Trophoblast cell (in vitro differentiated cells and primary cell): ENCODE results near the gene CILP2.
A peak's percentile ranks its signal among the peaks of the same experiment; 100 is the strongest.

Experiments used
- DNase-seq, 2 donors: peaks; one replicate each; pipeline ENCODE4 v3.0.0-alpha.2; 2016
- H2AFZ ChIP-seq: 2 replicates; pipeline ENCODE4 v1.6.1; 2013; ENCODE audit warnings: low read length, moderate library complexity, mild to moderate bottlenecking; ENCODE audit not compliant: insufficient read depth, poor library complexity
- H2AK5ac ChIP-seq: 2 replicates; pipeline ENCODE4 v1.6.1; 2013; ENCODE audit warnings: mild to moderate bottlenecking, low read length
- H2BK120ac ChIP-seq: 2 replicates; pipeline ENCODE4 v1.6.1; 2013; ENCODE audit warnings: low read length, mild to moderate bottlenecking, moderate library complexity; ENCODE audit not compliant: insufficient read depth, poor library complexity
- H2BK12ac ChIP-seq: 2 replicates; pipeline ENCODE4 v1.6.1; 2013; ENCODE audit warnings: mild to moderate bottlenecking, low read length, moderate library complexity
- H2BK5ac ChIP-seq: 2 replicates; pipeline ENCODE4 v1.6.1; 2013; ENCODE audit warnings: low read length, low read depth, moderate library complexity, mild to moderate bottlenecking; ENCODE audit not compliant: poor library complexity
- H3K14ac ChIP-seq: 2 replicates; pipeline ENCODE4 v1.6.1; 2013; ENCODE audit warnings: mild to moderate bottlenecking, low read length
- H3K18ac ChIP-seq: 2 replicates; pipeline ENCODE4 v1.6.1; 2013; ENCODE audit warnings: mild to moderate bottlenecking, low read length
- H3K23ac ChIP-seq: 2 replicates; pipeline ENCODE4 v1.6.1; 2013; ENCODE audit warnings: low read length
- H3K27ac ChIP-seq: 2 replicates; pipeline ENCODE4 v1.5.1; 2013; ENCODE audit warnings: low read depth, mild to moderate bottlenecking, inconsistent platforms, low read length, moderate library complexity
- H3K27me3 ChIP-seq: 2 replicates; pipeline ENCODE4 v1.6.1; 2013; ENCODE audit warnings: inconsistent platforms, mild to moderate bottlenecking, low read length, moderate library complexity; ENCODE audit not compliant: insufficient read depth
- H3K36me3 ChIP-seq, 2 experiments: 1 replicate in 1 of 2; 2 replicates in 1 of 2; pipeline ENCODE4 v1.6.1; 2013; ENCODE audit warnings: low read length in 2 of 2, mild to moderate bottlenecking in 2 of 2, moderate library complexity in 1 of 2; ENCODE audit not compliant: insufficient read depth in 2 of 2, control insufficient read depth in 1 of 2
- H3K4ac ChIP-seq: 2 replicates; pipeline ENCODE4 v1.6.1; 2013; ENCODE audit warnings: low read depth, mild to moderate bottlenecking, low read length, moderate library complexity
- H3K4me1 ChIP-seq, 2 experiments: 1 replicate in 1 of 2; 2 replicates in 1 of 2; pipeline ENCODE4 v1.6.1; 2013; ENCODE audit warnings: low read length in 2 of 2, mild to moderate bottlenecking in 2 of 2, moderate library complexity in 1 of 2; ENCODE audit not compliant: insufficient read depth in 2 of 2, control insufficient read depth in 1 of 2
- H3K4me2 ChIP-seq: 2 replicates; pipeline ENCODE4 v1.6.1; 2013; ENCODE audit warnings: inconsistent platforms, mild to moderate bottlenecking, low read length, moderate library complexity
- H3K4me3 ChIP-seq: 2 replicates; pipeline ENCODE4 v1.5.1; 2013; ENCODE audit warnings: mild to moderate bottlenecking, low read depth, low read length, inconsistent platforms
- H3K79me1 ChIP-seq: one replicate; pipeline ENCODE4 v1.6.1; 2013; ENCODE audit warnings: low read length
- H3K79me2 ChIP-seq: 2 replicates; pipeline ENCODE4 v1.6.1; 2013; ENCODE audit warnings: low read length, mild to moderate bottlenecking; ENCODE audit not compliant: control insufficient read depth, insufficient read depth, poor library complexity
- H3K9ac ChIP-seq: 2 replicates; pipeline ENCODE4 v1.6.1; 2013; ENCODE audit warnings: mild to moderate bottlenecking, low read length
- H3K9me3 ChIP-seq: 2 replicates; pipeline ENCODE4 v1.6.1; 2013; ENCODE audit warnings: low read depth, mild to moderate bottlenecking, control low read depth, inconsistent platforms, low read length; ENCODE audit not compliant: insufficient read depth
- H4K12ac ChIP-seq: 2 replicates; pipeline ENCODE4 v1.6.1; 2013; ENCODE audit warnings: low read depth, mild to moderate bottlenecking, low read length, moderate library complexity
- H4K8ac ChIP-seq: 2 replicates; pipeline ENCODE4 v1.6.1; 2013; ENCODE audit warnings: low read depth, mild to moderate bottlenecking, low read length, moderate library complexity
- H4K91ac ChIP-seq: one replicate; pipeline ENCODE4 v1.6.1; 2013; ENCODE audit warnings: low read depth, mild to moderate bottlenecking, low read length, moderate library complexity
- WGBS: extraction: QIAGEN DNeasy Blood & Tissue Kit; methylation state at CpG from one replicate; pipeline ENCODE4 v1.1.7; 2013; ENCODE audit warnings: missing lambda C conversion rate; ENCODE audit not compliant: insufficient read length, insufficient coverage; ENCODE audit errors: extremely low coverage; 5-methylcytosine and 5-hydroxymethylcytosine counted together

Gene CILP2

DNA sequence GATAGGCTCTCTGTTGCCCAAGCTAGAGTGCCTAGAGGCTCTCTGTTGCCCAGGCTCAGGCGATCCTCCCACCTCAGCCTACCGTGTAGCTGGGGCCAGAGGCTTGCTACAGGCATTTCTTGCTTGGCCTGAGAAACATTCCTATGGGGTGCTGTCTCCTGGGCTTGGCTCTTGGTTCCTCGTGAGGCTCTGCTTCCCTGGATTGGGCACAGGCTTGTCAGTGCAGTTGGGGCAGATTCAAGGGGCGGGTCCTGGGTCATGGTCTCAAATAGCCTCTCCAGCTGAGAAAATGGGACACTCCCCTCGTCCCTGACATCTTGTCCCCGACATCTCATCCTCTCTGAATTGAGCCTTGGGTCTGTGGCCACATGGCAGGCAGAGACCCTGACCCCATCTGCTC lies 27.6 kb upstream of the CILP2 start:
- Histone ChIP-seq H3K18ac (no peak overlapping the region), H4K12ac (no peak overlapping the region), H3K36me3 (peaks cover 27 to 31% of the 10 kb centered on the region in 2 experiments), H2BK120ac (no peak overlapping the region), H3K27ac (no peak overlapping the region), H4K8ac (no peak overlapping the region), H3K14ac (no peak overlapping the region), H3K4me2 (no peak overlapping the region), H3K27me3 (no peaks in the 10 kb centered on the region), H3K79me2 (no peaks in the 10 kb centered on the region), H3K9me3 (peaks cover 10% of the 10 kb centered on the region), H2AK5ac (no peak overlapping the region), H2BK12ac (no peak overlapping the region), H3K23ac (no peak overlapping the region), H3K4me3 (peak overlapping the region; percentile 23), H2BK5ac (no peak overlapping the region), H2AFZ (no peak overlapping the region), H4K91ac (no peak overlapping the region), H3K4me1 (peaks cover 2 to 3% of the 10 kb centered on the region in 2 experiments), H3K4ac (no peak overlapping the region), H3K79me1 (no peaks in the 10 kb centered on the region), H3K9ac (no peak overlapping the region)
- WGBS = no CpG with 5 or more reads among the region's 6 CpGs
- peak; percentile 32 to 37 for DNase-seq

GRCh38 chr19:19513682-19514081 lies 24.4 kb upstream of the CILP2 start:
- Histone ChIP-seq H4K8ac (no peak overlapping the region), H2BK12ac (no peak overlapping the region)
- no peak for DNase-seq

DNA sequence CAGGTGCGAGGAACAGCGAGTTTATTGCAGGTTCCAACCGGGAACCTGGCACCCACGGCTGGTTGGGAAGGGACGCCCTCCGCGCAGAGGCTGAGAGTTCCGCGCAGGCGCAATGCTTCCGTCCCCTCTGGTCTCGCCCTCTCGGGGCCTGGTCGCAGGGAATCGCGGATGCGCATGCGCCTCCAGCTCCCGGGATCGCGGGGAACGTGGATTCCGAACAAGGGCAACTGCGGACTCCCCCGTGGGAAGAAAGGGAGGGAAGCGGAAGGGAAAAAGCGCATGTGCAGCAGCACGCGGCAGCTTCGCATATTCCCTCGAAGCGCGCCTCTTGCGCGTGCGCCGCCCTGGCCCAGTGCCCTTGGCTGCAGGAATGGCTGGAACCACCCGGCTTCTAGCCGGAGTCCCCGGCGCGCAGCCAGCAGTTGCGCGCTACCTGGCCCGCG lies 23.8 kb upstream of the CILP2 start:
- peak; percentile 10 to 69 for DNase-seq
- H2AK5ac ChIP-seq = no peak overlapping the region
- no peak overlapping the region for H3K9ac ChIP-seq
- no peak overlapping the region for H3K14ac ChIP-seq
- no peaks in the 10 kb centered on the region for H3K27me3 ChIP-seq
- H3K23ac ChIP-seq = no peak overlapping the region
- H3K36me3 ChIP-seq = peaks cover 10% of the 10 kb centered on the region in 2 experiments
- no peak overlapping the region for H3K4me2 ChIP-seq
- H4K91ac ChIP-seq = no peak overlapping the region
- H2BK120ac ChIP-seq = no peak overlapping the region
- no peak overlapping the region for H2BK12ac ChIP-seq
- no peak overlapping the region for H2AFZ ChIP-seq
- H3K4me1 ChIP-seq = peaks cover 5 to 6% of the 10 kb centered on the region in 2 experiments
- H4K8ac ChIP-seq = no peak overlapping the region
- peaks cover 10% of the 10 kb centered on the region for H3K9me3 ChIP-seq
- WGBS = no CpG with 5 or more reads among the region's 46 CpGs
- peaks cover 8% of the 10 kb centered on the region for H3K79me2 ChIP-seq
- no peak overlapping the region for H3K18ac ChIP-seq
- H2BK5ac ChIP-seq = no peak overlapping the region
- H3K4ac ChIP-seq = no peak overlapping the region
- no peak overlapping the region for H3K27ac ChIP-seq
- no peak overlapping the region for H3K4me3 ChIP-seq
- peaks cover 10% of the 10 kb centered on the region for H3K79me1 ChIP-seq
- no peak overlapping the region for H4K12ac ChIP-seq

More at GRCh38 chr19:19513682-19514081, 24.4 kb upstream of the CILP2 start:
- H2AFZ ChIP-seq = no peak overlapping the region
- H3K9me3 ChIP-seq = peaks cover 10% of the 10 kb centered on the region
- peaks cover 10% of the 10 kb centered on the region for H3K79me1 ChIP-seq
- H4K91ac ChIP-seq = no peak overlapping the region
- no peak overlapping the region for H3K4ac ChIP-seq
- H3K27me3 ChIP-seq = no peaks in the 10 kb centered on the region
- WGBS = no CpG with 5 or more reads among the region's 17 CpGs
- H3K79me2 ChIP-seq = peaks cover 8% of the 10 kb centered on the region
- H3K9ac ChIP-seq = no peak overlapping the region
- no peak overlapping the region for H3K4me2 ChIP-seq
- H3K4me3 ChIP-seq = no peak overlapping the region
- no peak overlapping the region for H3K27ac ChIP-seq
- H3K36me3 ChIP-seq = peaks cover 7% of the 10 kb centered on the region in 2 experiments
- no peak overlapping the region for H3K18ac ChIP-seq
- no peak overlapping the region for H3K23ac ChIP-seq
- H3K4me1 ChIP-seq = peaks cover 5 to 6% of the 10 kb centered on the region in 2 experiments
- H2AK5ac ChIP-seq = no peak overlapping the region
- H4K12ac ChIP-seq = no peak overlapping the region
- H2BK120ac ChIP-seq = no peak overlapping the region
- no peak overlapping the region for H3K14ac ChIP-seq
- H2BK5ac ChIP-seq = no peak overlapping the region

DNA sequence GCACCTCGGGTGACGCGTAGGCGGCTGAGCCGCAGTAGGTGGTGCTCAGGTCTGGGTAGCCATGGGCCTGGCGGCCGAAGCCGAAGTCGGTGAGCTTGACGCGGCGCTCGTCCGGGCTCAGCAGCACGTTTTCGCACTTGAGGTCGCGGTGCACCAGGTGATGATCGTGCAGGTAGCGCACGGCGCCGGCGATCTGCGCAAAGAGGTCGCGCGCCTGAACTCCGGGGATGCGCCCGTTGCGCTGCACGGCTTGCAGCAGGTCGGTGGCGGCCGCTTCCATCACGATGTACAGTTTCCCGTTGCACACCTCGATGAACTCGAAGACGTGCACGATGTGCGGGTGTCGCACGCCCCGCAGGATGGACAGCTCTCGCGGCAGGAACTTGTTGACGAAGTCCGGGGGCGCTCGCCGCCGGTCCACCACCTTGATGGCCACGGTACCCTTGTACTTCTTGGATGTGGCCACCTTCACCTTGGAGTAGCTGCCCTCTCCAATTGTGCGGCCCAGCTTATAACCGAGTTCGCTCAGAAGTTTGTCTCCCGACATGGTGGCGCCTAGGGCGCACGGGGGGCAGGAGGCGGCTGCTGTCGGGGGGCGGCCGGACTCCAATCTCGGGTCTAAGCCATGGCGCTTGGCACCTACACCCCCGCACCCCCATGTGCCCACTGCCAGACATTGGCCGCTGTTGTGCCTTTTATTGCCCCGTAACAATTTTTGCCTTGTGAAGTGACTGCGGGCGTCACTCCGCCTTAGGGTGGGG lies 23.0 kb upstream of the CILP2 start, which contains the start of gene TSSK6:
Gene TSSK6, minus strand, starts transcription at position 668 of the 761 bp plus-strand sequence. Its CDS starts 121 bp downstream, at position 547.
- no CpG with 5 or more reads among the region's 74 CpGs for WGBS
- Histone ChIP-seq H3K9ac (peak within 1 kb of the TSS; percentile 91), H2BK120ac (peak within 1 kb of the TSS; percentile 70), H3K27ac (peak within 1 kb of the TSS; percentile 46), H3K14ac (peak within 1 kb of the TSS; percentile 91), H2BK5ac (peak within 1 kb of the TSS; percentile 42), H3K79me1 (peaks cover 10% of the 10 kb centered on the region), H3K79me2 (peaks cover 8% of the 10 kb centered on the region), H4K12ac (peak within 1 kb of the TSS; percentile 82), H3K9me3 (peaks cover 10% of the 10 kb centered on the region), H3K27me3 (no peaks in the 10 kb centered on the region), H4K8ac (peak within 1 kb of the TSS; percentile 87), H2AK5ac (peak within 1 kb of the TSS; percentile 77), H3K4me3 (peak within 1 kb of the TSS; percentile 76), H3K36me3 (peaks cover 11 to 17% of the 10 kb centered on the region in 2 experiments), H3K18ac (peak within 1 kb of the TSS; percentile 88), H3K4me1 (peaks cover 5 to 6% of the 10 kb centered on the region in 2 experiments), H2AFZ (peak within 1 kb of the TSS; percentile 85), H2BK12ac (no peak within 1 kb of the TSS), H3K4me2 (peak within 1 kb of the TSS; percentile 76), H3K4ac (peak within 1 kb of the TSS; percentile 95), H3K23ac (no peak within 1 kb of the TSS), H4K91ac (peak within 1 kb of the TSS; percentile 80)
- DNase-seq = no peak
